Erythroblast (primary cell): Measurements from ENCODE around the gene GINM1.

ENCODE experiments used
- DNase-seq, 2 experiments: peaks; one replicate each; lab custom pipeline; 2025; lab: John Stamatoyannopoulos, UW
- GATA1 ChIP-seq: IDR thresholded peaks from 2 replicates; pipeline ENCODE4 v1.6.1; 2011; ENCODE audit warnings: low read depth, mild to moderate bottlenecking, control low read depth, low read length, moderate library complexity
- POLR2A ChIP-seq: IDR thresholded peaks from 2 replicates; pipeline ENCODE4 v1.6.1; 2011; ENCODE audit warnings: mild to moderate bottlenecking, low read length

GINM1 gene

DNA sequence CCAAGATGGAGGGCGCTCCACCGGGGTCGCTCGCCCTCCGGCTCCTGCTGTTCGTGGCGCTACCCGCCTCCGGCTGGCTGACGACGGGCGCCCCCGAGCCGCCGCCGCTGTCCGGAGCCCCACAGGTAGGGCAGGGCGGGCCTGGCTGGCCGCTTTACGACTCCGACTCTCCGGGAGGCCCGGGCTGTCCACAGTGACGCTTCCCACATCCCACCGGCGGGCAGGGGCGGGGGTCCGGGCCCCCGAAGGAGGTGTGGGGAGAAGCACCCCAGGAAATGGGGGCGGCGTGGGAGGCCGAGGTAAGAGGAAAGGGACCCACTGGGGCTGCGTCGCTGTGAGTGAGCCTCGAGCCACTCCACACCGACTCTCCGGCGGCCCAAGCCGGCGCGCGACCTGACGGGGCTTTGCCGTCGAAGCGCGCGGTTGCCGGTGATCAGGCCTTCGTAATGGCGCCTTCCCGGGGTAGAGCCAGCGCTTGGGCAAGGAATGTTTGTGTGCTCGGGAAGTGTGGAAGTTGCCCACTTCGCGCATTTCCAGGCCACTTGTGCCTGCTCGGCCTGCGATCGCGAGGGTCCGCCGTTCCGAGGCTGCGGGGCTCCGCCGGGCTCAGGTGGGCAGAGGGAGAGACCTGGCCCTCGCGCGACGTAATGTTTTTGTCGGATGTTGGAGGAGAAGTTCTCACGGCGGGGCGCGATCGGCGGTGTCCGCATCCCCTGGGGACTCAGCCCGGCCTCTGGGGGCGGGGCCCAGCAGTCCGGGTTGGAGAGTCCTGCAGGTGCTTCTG lies 427 bp downstream of the GINM1 start:
- DNase-seq, result peak; percentile 74 to 80

DNA sequence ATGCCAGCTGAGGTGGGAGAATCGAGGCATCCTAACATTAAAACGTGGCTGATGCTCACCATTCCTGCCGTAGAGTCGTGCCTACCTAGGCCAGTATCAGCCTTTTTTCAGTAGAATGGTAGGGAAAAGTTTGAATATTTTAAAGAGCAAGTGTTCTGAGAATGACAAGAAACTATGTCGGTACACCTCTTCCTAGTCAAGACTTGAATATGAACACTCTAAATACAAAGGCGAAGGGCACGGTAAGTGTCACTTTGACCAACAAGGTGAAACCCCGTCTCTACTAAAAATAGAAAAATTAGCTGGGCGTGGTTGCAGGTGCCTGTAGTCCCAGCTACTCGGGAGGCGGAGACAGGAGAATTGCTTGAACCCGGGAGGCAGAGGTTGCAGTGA lies 1.0 kb downstream of the GINM1 start:
- no peak for DNase-seq

More for the DNA sequence above, 427 bp downstream of the GINM1 start:
- peak; percentile 38 for TF ChIP-seq POLR2A
- no peak for TF ChIP-seq GATA1

DNA sequence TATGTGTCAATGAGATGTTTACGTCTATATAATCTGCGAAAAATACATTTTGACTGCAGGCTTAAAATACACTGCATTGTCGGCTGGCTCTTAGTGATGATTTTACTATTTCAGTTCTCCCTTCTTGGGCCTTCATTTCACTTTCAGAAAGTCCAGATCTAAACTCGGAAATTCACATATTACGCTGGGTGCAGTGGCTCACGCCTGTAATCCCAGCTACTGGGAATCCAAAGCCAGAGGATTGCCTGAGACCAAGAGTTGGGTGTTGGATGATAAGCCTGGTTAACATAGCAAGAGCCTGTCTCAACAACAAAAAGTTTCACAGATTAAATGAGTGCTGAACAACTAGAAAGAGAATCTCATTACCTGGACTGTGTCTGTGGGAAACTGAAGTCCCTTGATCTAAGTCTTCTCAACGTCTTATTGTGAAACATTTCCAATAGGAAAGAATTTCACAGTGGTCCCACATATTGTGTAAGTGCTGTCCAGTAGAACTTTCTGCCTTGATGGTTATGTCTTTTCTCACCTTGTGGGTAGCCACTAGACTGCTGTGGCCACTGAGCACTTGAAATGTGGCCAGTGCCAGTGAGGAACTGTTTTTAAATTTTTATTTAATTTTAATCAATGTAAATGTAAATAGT lies 1.9 kb downstream of the GINM1 start:
- DNase-seq, result no peak
- TF ChIP-seq GATA1 (no peak), POLR2A (no peak)

More for the DNA sequence above, 1.0 kb downstream of the GINM1 start:
- TF ChIP-seq GATA1, result no peak
- TF ChIP-seq POLR2A, result no peak

DNA sequence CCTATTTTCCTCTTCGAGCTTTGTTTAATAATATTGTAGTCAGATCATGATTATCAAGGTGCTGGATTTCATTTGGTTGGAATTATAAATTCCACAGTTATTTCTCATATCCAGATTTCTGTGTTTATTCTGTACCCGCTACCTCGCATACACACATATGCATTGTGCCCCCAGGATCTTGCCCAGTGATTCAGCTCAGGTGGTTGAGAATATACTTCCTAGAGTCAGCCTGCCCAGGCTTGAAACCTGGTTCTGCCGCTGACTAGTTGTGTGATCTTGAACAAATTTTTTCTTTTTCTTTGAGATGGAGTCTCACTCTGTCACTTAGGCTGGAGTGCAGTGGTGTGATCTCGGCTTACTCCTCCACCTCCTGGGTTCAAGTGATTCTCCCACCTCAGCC lies 14.7 kb downstream of the GINM1 start:
- TF ChIP-seq GATA1 (no peak), POLR2A (no peak)
- no peak for DNase-seq

DNA sequence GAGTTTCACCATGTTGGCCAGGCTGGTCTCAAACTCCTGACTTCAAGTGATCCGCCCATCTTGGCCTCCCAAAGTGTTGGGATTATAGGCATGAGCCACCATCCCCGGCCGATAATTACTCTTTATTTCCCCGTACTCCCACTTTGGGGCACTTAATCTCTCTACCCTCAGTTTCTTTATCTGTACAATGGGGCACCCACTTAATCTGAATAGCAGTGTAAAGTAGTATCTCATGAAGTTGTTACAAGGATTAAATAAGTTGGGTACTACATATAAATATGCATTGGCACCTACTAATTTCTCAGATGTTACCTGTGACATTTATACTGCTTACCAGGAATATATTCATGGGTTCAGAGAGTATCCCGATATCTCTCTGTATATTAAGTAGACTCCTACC lies 15.2 kb downstream of the GINM1 start:
- no peak for DNase-seq
- no peak for TF ChIP-seq POLR2A
- TF ChIP-seq GATA1, result no peak

GRCh38 chr6:149586149-149586548 lies 20.0 kb downstream of the GINM1 start:
- DNase-seq, result no peak
- TF ChIP-seq GATA1 (no peak), POLR2A (no peak)

DNA sequence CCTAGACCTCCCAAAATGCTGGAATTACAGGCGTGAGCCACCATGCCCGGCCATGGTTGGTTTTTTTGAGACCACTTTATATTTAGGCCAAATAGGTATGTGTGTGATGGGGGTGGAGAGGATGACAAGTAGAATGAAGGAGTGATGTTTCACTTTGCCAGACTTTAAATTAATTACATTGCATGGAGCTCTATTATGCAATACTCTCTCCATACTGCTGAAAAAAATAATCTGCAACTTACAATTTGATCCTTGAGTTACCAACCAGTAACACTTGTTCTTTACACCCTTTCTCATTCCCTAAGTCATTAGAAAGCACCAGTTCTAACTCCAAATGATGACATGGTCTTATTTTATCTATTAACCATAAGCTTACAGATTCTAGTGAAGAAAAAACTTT lies 26.8 kb downstream of the GINM1 start:
- TF ChIP-seq POLR2A (no peak), GATA1 (no peak)

DNA sequence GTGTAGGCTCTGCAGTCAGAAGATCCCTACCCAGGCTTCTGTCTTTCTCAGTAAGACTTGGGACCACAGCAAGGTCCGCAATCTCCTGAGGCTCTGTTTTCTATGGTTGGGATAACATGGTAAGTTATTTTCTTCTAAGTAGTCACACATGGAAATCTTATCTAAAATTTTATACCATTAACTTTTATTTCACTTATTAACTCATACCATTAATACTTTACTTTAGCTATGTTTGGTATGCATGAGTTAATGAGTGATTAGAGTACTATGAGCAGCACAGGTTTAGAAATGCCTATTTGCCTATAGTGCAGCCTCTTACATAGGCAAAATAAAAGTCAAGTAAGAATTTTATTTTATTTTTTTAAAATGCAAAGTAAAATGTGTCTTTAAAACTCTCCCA lies 27.2 kb downstream of the GINM1 start:
- TF ChIP-seq GATA1 (no peak), POLR2A (no peak)

More for the DNA sequence above, 26.8 kb downstream of the GINM1 start:
- DNase-seq, result no peak

DNA sequence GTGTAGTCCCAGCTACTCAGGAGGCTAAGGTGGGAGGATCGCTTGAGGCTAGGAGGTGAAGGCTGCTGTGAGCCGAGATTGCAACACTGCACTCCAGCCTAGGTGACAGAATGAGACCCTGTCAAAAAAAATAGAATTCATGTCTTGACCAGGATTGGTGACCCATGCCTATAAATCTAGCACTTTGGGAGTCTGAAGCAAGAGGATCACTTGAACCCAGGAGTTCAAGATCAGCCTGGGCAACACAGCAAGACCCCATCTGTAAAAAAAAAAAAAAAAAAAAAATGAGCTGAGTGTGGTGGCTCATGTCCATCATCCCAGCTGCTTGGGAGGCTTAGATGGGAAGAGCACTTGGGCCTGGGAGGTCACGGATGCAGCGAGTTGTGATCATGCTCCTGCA lies 34.3 kb downstream of the GINM1 start:
- TF ChIP-seq POLR2A (no peak), GATA1 (no peak)
- DNase-seq, result no peak

More for the DNA sequence above, 27.2 kb downstream of the GINM1 start:
- DNase-seq, result no peak

DNA sequence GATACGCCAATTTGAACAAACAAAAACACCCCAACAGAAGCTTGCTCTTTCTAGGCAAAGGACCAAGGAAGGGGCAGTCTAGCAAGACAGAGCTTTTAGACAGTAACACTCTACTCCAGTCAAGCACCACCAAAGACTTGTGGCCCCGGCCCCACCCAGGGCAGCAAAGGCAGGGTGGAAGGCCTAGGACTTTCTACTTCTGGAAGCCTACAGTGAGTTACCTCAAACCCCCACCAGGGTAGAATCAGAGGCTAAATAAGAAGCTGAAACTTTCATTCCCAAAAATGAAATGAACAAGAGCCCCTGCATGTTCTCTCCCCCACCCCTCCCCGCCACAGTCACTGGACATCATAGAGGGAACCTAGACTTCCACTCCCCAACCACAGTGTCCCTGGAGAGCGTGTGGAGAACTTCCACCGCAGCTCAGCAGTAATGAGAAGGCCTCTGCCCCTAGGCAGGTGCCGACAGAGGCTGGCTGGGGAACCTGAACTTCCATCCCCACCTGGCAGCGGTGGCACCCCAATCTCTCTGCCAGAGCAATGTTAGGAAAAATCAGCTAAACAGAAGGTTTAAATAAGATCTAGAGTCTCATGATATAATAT lies 42.3 kb downstream of the GINM1 start:
- DNase-seq, result no peak
- TF ChIP-seq POLR2A, result no peak
- no peak for TF ChIP-seq GATA1

DNA sequence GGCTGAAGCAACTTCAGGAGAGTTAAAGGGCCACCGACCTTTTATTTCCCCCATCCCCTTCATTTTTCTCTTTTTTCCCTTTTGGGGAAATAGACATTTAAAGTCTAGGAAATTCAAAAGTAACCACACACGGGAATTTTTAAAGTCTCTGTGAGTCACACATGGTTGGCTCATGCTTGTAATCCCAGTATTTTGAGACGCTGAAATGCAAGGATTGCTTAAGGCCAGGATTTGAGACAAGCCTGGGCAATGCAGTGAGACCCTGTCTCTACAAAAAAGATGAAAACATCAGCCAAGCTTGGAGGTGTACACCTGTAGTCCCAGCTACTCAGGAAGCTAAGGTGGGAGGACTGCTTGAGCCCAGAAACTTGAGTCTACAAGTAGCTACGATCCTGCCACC lies 48.2 kb downstream of the GINM1 start:
- DNase-seq, result no peak
- TF ChIP-seq POLR2A, result no peak
- no peak for TF ChIP-seq GATA1

- DNase-seq, result no peak
Measured at GRCh38 chr6:149615805-149616204, 49.6 kb downstream of the GINM1 start.

GRCh38 chr6:149627672-149628071 lies 61.5 kb downstream of the GINM1 start:
- no peak for DNase-seq
- TF ChIP-seq POLR2A, result no peak
- no peak for TF ChIP-seq GATA1

More at GRCh38 chr6:149615805-149616204, 49.6 kb downstream of the GINM1 start:
- TF ChIP-seq GATA1 (no peak), POLR2A (no peak)
